ENCODE measurements around the gene MPHOSPH6.
"Not testable (repeated sequence)": the region's sequence is repeated elsewhere in the genome, so short reads cannot be mapped to it uniquely, and the experiment has no call there.

MPHOSPH6 gene

DNA sequence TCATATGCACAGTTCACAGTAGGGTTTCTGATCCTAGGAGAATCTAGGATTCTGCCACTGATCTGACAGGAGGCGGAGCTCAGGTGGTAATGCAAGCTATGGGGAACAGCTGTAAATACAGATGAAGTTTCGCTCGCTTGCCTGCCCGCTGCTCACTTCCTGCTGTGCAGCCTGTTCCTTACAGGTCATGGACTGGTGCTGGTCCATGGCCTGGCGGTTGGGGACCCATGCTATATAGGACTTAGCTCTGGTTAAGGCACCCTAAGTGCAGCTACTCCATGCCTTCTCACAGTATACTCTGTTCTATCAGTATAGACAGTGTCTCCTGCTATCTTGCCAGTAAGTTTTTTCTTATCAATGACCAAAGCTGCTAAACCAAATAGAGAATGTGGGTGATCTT lies 2.4 kb downstream of the MPHOSPH6 start:
- DNase-seq, result no peak

DNA sequence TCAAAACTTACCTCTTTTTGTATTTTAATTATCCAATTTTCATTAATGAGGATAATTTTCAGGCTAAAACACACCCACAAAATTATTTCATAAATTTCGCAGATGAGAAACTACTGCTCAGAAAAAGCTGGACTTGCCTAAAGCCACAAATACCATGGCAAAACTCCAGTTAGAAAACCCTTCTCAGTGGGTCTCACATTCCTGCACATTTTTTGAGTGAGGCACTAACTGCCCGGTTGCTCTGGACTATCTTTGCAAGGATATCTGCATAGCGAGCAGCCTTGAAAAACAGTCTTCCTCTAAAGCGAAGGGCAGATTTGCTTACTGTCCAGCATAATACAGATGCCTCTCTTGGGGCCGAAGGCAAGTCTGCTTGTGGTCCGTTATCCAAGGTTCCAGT lies 9.8 kb downstream of the MPHOSPH6 start:
- no peak for DNase-seq

DNA sequence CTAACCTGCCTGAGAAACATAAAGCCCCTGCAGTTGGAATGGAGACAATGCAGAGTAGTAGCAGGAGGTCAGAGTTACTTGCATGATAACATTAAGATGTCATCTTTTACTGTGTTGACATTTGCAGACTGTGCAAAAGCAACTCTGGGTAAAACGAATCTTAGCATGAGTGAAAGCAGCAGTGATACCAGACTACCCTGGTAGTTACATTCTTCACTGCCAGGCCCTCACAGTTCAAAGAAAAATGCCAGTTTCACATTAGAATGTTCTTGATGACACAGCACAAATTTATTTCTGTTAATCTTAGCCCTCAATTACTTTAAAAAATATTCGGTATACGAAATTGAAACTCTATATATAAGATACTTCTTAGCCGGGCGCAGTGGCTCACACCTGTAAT lies 12.2 kb downstream of the MPHOSPH6 start:
- DNase-seq, result peak; percentile 43

DNA sequence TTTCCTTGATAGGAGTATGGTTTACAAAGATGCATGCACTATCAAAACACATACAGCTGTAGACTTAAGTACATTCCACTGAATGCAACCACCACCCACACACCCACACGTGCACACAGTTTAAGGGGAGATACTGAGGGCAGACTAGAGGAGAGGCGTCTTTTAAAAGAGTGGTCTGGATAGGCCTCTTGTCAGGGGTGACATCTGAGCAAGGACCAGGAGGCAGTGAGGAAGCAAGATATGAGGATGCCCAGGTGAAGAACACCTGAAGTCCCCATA lies 12.6 kb downstream of the MPHOSPH6 start:
- no peak for DNase-seq

DNA sequence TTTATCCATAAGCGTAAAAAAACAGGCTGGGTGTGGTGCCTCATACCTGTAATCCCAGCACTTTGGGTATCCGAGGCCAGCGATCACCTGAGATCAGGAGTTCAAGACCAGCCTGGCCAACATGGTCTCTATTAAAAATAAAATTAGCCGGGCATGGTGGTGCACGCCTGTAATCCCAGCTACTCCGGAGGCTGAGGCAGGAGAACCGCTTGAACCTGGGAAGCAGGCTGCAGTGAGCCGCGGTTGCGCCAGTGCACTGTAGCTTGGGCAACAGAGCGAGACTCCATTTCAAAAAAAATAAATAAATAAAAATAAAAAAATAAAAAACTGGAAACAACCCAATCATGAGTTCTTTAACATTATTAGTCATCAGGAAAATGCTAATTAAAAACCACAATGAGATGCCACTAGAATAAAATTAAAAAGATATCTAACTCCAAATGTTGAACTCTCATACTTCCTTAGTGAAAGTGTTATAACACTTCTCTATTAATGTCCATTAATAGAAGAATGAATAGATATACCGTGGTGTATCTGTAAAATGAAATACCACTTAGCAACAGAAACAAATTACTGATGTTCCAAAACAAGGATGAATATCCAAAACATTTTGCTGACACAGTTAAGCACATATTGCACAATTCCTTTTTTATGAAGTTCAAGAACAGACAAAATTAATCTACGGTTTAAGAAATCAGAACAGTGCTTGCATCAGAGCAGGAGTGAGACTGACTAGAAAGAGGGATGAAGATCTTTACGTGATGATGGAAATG lies 13.1 kb downstream of the MPHOSPH6 start:
- DNase-seq, result no peak

DNA sequence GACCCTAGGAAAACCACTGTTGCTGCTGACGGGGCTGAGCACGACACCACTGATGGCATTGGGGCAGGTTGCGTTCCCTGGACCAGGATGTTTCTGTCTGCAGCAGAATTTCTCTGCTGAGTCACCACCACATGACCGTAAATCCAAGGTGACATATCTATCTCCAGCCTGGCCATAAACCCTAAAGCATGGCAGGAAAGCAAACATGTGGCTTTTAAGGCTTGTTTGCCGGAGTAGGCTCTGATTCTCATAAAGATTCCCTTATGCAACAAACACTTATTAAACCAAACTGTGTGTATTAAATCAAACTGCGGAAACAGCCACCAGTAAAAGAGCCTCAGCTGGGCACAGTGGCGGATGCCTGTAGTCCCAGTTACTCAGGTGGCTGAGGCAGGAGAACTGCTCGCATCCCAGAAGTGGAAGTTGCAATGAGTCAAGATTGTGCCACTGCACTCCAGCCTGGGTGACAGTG lies 17.3 kb downstream of the MPHOSPH6 start:
- DNase-seq, result no peak

DNA sequence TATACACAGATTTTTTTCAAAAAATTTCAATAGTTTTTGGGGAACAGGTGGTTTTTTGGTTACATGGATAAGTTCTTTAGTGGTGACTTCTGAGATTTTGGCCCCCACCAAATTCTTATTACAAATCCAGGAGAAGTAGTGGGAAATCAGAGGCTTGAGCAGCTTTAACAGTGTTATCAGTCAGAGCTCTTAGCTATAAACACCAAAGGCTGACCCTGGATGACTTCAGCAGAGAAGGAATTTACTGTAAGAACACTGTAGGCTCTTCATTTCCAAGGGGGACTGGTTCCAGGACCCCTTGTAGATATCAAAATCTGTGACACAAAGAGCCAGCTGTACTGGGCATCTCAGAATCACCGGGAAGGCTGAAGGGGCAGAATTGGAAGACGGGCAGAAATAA lies 17.8 kb downstream of the MPHOSPH6 start:
- no peak for DNase-seq

DNA sequence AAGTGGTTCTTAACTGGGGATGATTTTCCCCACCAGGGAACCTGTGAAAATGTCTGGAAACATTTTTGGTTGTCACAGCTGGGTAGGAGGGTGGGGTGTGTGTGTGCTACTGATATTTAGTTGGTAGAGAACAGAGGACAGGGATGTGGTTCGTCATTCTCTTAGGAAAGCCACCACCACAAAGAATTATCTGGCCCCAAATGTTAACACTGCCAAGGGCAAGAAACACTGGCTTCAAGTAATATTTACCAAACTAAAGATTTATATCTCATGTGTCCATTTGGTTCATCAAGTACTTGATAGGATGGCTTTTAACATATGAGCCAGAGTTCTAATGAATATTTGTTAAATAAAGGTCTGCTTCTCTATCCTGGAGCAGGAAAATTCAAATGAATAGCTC lies 19.5 kb downstream of the MPHOSPH6 start:
- no peak for DNase-seq

DNA sequence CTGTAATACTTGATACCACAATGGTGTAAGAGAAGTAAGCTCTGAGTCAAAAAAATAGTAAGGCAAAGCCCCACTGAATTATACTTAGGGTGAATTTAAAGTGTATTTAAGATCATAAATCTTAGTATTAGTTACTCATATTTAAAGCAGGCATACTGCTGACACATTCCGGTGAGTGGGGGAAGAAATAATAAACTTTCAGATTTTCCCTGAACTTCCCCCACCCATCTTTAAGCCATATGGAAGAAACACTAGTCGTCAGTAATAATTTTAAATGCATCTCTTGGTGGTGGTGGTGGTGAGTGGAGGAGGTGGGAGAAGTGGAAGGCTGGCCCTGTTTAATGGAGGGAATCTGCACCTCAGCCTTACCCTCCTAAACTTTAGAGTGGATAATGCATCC lies 20.5 kb downstream of the MPHOSPH6 start:
- DNase-seq, result no peak

DNA sequence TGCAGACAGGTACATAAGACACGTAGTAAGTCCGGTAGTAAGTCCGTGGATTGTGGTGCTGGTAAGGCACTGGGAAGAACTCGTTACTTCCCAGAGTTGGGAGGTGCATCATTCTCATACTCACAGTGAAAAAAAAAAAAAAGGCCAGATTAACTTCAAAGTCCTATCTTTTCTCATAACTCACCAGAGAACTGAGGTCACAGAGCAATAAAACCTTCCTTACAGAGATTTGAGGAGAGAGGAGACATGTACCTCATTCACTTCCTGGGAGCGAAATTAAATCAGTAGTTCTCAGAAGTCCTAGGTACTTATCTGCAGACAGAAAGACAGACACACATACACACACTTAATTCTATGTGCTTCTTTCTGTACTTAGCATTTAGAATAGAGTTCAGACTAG lies 22.5 kb downstream of the MPHOSPH6 start:
- no peak for DNase-seq

DNA sequence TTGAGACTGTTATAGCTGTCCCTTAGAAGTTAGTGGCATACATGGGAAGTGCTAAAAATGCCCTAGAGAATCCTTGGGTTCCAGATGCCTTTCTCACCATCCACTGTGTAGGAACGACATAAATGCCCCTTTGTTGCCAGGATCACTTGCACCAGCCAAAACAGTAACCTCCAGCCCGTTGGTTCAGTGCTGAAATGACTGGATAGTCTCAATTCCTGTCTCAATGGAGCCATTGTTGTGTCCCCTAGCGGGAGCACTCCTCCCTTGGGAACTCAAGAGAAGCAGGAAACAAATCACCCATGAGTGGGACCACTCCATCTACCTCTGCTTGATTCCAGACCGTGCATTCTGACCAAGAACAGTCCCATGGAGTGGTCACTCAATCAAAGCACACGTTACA lies 23.1 kb downstream of the MPHOSPH6 start:
- no peak for DNase-seq

DNA sequence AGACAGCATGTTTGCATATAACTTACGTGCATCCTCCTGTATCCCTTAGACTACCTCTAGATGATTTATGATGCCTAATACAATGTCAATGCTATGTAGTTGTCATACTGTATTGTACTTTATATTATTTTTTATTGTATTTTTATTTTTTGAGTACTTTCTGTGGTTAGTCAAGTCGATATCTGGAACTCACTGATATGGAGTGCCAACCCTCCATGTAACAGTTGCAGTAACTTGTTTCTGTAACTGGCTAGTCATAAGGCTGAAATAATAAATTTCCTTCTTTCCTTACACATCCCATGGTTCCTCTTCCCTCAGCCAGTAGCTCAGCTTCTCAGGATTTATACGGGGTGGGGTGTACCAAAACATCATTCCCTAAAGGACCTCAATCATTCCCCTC lies 23.5 kb downstream of the MPHOSPH6 start:
- no peak for DNase-seq

DNA sequence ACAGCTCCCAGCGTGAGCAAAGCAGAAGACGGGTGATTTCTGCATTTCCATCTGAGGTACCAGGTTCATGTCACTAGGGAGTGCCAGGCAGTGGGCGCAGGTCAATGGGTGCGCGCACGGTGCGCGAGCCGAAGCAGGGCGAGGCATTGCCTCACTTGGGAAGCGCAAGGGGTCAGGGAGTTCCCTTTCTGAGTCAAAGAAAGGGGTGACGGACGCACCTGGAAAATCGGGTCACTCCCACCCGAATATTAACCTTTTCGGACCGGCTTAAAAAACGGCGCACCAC lies 30.8 kb downstream of the MPHOSPH6 start:
- DNase-seq, result not testable (repeated sequence)

DNA sequence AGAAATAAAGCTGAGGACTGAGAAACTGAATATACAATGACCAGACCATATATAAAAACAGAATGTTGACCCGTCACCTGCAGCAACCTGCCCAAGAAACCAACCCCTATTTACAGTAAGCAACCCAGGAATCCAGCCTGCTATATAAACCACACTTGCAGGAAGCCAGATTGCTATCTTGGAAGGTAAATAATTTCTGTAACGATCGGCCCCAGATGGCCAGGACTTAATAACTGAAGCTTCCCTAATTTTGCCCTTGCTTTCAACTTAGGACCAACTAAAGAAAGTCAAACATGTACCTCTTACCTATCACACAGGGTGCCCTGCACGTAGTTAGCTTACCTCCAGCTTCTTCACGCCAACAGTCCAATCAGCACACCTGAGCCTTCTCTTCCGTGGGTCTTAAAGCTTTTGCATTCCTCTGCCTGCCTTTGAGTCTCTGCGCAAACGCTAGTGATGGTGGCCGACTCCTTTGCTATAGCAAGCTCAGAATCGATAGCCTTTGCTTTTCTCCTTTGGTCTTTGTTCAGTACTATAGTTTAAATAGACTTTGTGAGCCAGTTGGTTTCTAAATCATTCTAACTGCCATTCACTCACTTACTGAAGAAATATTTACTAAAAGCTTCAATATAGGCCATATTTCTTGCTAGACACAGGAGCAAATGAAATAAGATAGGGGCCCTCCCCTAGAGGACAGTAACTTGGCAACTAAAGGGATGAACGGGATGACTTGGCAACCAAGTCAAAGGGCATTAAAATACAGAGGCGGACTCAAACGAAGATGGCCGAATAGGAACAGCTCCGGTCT lies 31.3 kb downstream of the MPHOSPH6 start:
- no peak for DNase-seq

DNA sequence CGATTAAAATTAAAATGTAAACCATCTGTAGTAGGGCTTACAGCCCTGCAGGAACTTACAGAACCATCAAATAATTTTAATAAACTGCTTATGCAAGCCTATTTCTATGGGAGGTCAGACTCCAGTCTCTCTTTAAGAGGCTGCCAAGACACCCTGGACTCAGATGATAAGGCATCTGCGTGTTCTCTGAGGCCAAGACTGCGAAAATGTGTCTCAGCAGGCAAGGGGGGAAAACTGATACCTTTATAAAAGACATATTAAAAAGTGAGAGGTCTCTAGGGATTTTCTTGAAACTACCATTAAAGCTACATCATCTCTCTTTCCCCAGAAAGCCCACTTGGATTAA lies 32.2 kb downstream of the MPHOSPH6 start:
- no peak for DNase-seq

DNA sequence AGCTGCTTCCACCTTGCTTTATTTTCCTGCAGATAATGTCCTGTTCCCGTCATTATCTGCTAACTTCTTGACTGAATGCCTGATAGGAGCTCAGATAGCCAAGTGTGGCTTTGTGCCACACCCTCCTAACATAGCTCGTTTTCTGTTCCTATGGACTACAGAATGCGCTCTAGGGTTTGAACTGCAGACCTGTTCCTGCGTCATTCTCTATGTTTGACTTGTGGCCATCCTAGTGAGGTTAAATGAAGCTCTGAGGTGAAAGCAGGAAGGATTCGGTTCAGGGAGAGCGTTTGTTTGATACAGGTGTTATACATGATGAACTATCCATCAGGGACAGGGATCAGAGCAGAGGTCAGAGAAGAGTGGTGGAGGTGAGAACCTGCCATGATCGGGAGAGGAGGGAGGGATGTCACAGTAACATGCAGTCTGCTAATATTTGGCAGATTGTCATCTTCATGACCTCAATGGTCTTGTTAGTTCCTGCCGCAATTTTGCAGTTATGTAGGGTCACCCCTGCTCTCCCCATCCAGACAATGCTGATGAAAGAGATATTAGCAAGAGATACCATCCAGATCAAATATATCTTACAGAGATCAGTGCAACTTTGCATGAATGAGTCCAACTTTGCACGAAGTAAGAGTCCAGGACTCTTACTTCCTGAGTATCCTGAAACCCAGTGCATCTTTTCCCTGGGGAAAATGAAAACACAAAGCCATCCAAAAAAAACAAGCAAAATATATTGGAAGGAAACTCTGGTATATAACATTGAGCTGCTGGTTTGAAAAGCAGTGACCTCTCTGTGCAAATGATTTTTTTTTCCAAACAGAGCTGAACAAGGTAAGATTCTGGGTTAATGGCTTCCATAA lies 32.8 kb downstream of the MPHOSPH6 start:
- DNase-seq, result no peak

DNA sequence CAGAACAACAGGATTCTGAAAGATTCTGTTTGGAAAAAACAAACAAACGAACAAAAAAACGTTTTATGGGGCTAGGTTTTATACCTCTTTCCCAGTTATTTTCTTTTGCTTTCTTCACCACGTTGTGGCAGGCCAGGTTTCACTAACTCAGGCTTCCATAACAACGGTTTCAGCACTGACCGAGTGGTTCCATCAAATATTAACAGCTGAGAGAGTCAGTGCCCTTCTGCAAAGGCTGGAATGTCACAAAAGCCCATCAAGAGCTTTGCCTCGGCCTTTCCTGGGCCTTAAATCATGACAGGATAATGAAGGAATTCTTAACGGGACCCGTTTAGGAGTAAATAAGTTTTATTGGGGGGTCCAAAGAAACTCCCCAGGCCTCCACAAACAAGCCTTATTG lies 34.2 kb downstream of the MPHOSPH6 start:
- no peak for DNase-seq

DNA sequence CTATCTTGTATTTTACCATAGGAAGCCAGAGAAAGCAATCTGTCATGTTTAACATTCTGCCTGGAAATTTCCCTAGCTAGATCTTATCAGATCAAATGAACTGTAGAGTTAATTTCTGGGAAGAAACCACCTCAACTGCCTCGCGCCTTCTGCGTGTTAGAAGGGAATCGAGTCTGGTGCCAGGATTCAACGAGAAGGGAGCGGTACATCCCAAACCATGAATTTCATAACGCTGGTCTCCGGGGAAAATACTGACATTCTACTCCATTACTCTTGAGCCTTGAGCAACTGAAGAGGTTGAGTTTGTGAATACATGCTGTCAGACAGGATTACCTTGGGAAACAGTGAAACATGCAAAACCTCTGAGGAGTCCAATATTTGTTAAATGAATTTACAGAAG lies 35.2 kb downstream of the MPHOSPH6 start:
- DNase-seq, result no peak

DNA sequence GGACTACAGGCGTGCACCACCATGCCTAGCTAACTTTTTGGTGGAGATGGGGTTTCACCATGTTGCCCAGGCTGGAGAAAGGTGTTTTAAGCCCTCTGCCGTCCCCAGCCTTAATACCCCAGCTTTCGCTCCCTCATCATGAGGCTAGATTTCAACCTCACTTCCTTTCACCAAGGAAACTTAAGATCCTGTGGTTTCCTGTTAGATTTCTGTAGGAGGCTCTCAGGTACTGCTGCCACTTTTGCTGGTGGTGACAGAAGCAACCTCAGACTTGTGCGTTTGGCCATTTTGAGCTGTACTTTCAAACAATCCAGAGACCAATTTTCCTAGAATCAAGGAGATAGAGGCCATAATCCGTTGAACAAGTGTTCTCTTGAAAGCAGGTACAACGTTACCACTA lies 36.2 kb downstream of the MPHOSPH6 start:
- no peak for DNase-seq

DNA sequence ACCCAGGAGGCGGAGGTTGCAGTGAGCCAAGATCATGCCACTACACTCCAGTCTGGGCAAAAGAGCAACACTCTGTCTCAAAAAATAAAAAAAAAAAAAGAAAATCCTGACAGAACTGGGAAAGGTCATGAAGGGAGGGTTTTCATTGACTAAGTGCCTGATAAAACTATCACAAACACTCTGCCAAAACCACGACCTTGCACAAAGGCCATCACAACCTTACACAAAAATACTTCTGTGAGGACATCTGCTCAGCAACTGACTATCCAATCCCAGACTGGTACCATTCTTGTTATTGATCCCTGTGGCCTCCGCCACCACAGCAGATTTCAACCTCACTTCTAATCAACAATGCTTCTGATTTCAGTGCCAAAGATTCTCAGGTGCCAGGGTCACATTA lies 40.1 kb downstream of the MPHOSPH6 start:
- DNase-seq, result no peak

DNA sequence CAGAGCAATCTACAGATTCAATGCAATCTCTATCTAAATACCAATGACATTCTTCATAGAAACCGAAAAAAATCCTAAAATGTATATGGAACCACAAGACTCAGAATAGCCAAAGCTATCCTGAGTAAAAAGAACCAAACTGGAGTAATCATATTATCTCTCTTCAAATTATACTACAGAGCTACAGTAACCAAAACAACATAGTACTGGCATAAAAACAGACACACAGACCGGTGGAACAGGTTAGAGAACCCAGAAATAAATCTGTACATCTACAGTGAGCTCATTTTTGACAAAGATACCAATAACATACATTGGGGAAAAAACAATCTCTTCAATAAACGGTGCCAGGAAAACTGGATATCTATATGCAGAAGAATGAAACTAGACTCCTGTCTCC lies 45.4 kb downstream of the MPHOSPH6 start:
- DNase-seq, result no peak

DNA sequence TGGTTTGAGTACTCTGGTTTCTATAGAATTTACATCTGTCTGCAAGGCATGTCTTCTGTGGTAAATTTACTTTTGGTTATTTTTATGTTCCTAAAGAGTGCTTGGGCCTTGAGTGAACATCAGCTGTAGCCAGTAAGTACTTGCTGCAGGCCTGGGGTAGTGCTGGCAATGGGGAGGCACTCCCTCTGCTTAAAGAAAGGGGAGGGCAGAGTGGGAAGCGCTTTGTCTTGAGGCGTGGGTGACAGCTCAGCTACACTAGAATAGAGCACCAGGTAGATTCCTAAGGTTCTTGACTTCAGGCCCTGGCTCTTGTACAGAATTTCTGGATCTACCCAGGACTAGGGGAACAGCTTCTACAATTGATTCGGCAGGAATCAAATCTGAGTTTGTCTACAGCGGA lies 50.6 kb downstream of the MPHOSPH6 start:
- no peak for DNase-seq

DNA sequence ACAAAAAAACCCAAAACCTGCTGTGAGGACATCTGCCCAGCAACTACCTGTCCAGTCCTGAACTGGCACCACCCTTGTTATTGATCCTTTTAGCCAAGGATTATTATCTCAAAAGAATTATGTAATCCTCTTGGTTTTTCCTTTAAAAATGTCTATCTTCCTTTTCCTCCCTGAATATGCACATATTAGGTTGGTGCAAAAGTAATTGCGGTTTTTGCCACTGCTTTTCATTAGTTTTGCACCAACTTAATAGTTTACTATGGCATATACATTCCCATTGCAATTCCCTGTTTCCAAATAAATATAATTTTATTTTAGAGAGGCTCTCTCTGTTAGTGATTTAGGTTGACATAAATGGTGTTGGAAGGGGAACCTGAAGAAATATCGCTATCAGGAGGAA lies 51.3 kb downstream of the MPHOSPH6 start:
- DNase-seq, result no peak

DNA sequence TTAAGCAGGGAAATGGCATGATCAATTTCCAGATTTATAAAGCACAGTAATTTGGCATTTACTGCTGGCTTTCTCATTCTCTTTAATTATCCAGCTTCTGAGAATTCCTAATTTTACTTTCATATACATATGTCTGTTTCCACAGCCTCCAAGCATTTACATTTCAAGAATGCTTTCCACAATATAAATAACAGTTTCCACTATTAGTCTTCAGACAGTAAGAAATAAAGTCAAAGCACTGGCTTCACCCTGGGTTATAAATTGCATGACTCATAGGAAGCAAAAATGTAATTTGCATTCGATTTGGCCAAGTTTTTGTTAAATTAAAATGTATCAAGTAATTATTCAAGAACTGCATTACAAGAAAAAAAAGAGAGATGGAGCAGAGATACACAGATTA lies 53.5 kb downstream of the MPHOSPH6 start:
- DNase-seq, result no peak
